Neuronal stem cell (in vitro differentiated cells): ENCODE results near the gene TNIP1.

Source experiments
- DNase-seq: peaks from one replicate; pipeline ENCODE4 v3.0.0-alpha.2; 2013; ENCODE audit warnings: low spot score
- H2AFZ ChIP-seq: one replicate; pipeline ENCODE4 v1.6.1; 2013; ENCODE audit warnings: mild to moderate bottlenecking, low read length, inconsistent platforms
- H2AK5ac ChIP-seq: 2 replicates; pipeline ENCODE4 v1.6.1; 2013; ENCODE audit warnings: low read depth, mild to moderate bottlenecking, inconsistent platforms, low read length, moderate library complexity, mixed read lengths
- H2BK120ac ChIP-seq: 2 replicates; pipeline ENCODE4 v1.6.1; 2013; ENCODE audit warnings: low read depth, mild to moderate bottlenecking, inconsistent platforms, low read length, moderate library complexity, mixed read lengths
- H2BK12ac ChIP-seq: one replicate; pipeline ENCODE4 v1.6.1; 2013; ENCODE audit warnings: low read length, inconsistent platforms
- H2BK15ac ChIP-seq: 2 replicates; pipeline ENCODE4 v1.6.1; 2013; ENCODE audit warnings: mild to moderate bottlenecking, low read length, inconsistent platforms, mixed read lengths
- H2BK5ac ChIP-seq: one replicate; pipeline ENCODE4 v1.6.1; 2013; ENCODE audit warnings: inconsistent platforms, mild to moderate bottlenecking, low read length, moderate library complexity
- H3K14ac ChIP-seq: one replicate; pipeline ENCODE4 v1.6.1; 2013; ENCODE audit warnings: low read length, inconsistent platforms
- H3K18ac ChIP-seq: 2 replicates; pipeline ENCODE4 v1.6.1; 2013; ENCODE audit warnings: low read length, inconsistent platforms
- H3K23ac ChIP-seq: 2 replicates; pipeline ENCODE4 v1.6.1; 2013; ENCODE audit warnings: low read depth, mild to moderate bottlenecking, mixed read lengths, low read length, inconsistent platforms; ENCODE audit not compliant: poor library complexity
- H3K27ac ChIP-seq: replicated peaks from 3 replicates; pipeline ENCODE4 v1.5.1; 2013; ENCODE audit warnings: low read length, inconsistent platforms
- H3K27me3 ChIP-seq, 3 experiments: 2 replicates each; pipeline ENCODE4 v1.6.1; 2013; ENCODE audit warnings: low read length in 3 of 3, mild to moderate bottlenecking in 2 of 3, inconsistent platforms in 1 of 3, low read depth in 1 of 3, mixed read lengths in 1 of 3, moderate library complexity in 1 of 3; ENCODE audit not compliant: control insufficient read depth in 3 of 3, insufficient read depth in 3 of 3
- H3K36me3 ChIP-seq, 2 donors: replicated peaks in 1 of 2; 2 replicates each; pipeline ENCODE4 v1.6.1; 2013; ENCODE audit warnings: low read length in 2 of 2; ENCODE audit not compliant: control insufficient read depth in 2 of 2, insufficient read depth in 2 of 2
- H3K4ac ChIP-seq: 2 replicates; pipeline ENCODE4 v1.6.1; 2013; ENCODE audit warnings: inconsistent platforms, mild to moderate bottlenecking, low read length, moderate library complexity
- H3K4me1 ChIP-seq, 2 donors: 1 replicate in 1 of 2; 2 replicates in 1 of 2; pipeline ENCODE4 v1.6.1; 2013; ENCODE audit warnings: low read length in 2 of 2, low read depth in 1 of 2; ENCODE audit not compliant: control insufficient read depth in 2 of 2, insufficient read depth in 1 of 2
- H3K4me2 ChIP-seq: one replicate; pipeline ENCODE4 v1.6.1; 2013; ENCODE audit warnings: mild to moderate bottlenecking, low read length, inconsistent platforms; ENCODE audit not compliant: insufficient read depth, poor library complexity, severe bottlenecking
- H3K4me3 ChIP-seq, 2 donors: 2 replicates each; pipeline ENCODE4 v1.5.1; 2013; ENCODE audit warnings: low read length in 2 of 2, mild to moderate bottlenecking in 2 of 2, inconsistent platforms in 1 of 2, moderate library complexity in 1 of 2
- H3K79me1 ChIP-seq: one replicate; pipeline ENCODE4 v1.6.1; 2013; ENCODE audit warnings: low read depth, mild to moderate bottlenecking, inconsistent platforms, low read length, moderate library complexity
- H3K9ac ChIP-seq: one replicate; pipeline ENCODE4 v1.6.1; 2013; ENCODE audit warnings: mild to moderate bottlenecking, low read depth, low read length, inconsistent platforms; ENCODE audit not compliant: poor library complexity
- H3K9me3 ChIP-seq, 2 donors: replicated peaks in 1 of 2; 2 replicates each; pipeline versions ENCODE3 to v1.6.1; 2013; ENCODE audit warnings: low read length in 2 of 2, mild to moderate bottlenecking in 2 of 2, inconsistent platforms in 1 of 2, low read depth in 1 of 2, mixed read lengths in 1 of 2, moderate library complexity in 1 of 2; ENCODE audit not compliant: control insufficient read depth in 2 of 2, insufficient read depth in 1 of 2
- H4K8ac ChIP-seq: one replicate; pipeline ENCODE4 v1.6.1; 2013; ENCODE audit warnings: low read depth, mild to moderate bottlenecking, inconsistent platforms, low read length, moderate library complexity
- H4K91ac ChIP-seq: one replicate; pipeline ENCODE4 v1.6.1; 2013; ENCODE audit warnings: low read length, low read depth, mild to moderate bottlenecking, inconsistent platforms; ENCODE audit not compliant: poor library complexity
- WGBS, 2 donors: extraction: QIAGEN DNeasy Blood & Tissue Kit; methylation state at CpG; one replicate each; pipeline ENCODE4 v1.1.7; 2013; ENCODE audit warnings: missing lambda C conversion rate in 2 of 2, mixed read lengths in 1 of 2; ENCODE audit not compliant: insufficient read length in 2 of 2, insufficient replicate concordance in 1 of 2; ENCODE audit errors: extremely low coverage in 2 of 2; 5-methylcytosine and 5-hydroxymethylcytosine counted together

Gene TNIP1

DNA sequence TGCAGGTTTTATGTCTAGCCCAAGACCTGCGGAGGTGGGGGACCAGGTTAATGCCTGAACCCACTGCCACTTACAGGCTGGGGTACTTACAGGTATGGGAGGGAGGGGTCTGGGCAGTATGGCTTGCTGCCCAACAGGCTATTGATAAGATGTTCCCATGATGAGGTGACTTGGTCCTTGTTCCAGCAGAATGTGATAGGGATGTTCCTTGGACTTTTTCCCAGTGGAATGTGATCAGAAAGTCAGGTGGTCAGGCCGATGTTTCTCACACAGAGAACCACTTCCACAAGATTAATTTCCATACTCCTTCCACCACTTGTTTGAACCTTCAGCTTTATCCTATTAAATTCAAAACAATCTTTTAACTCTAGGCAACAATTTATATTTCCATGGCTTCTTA is 87.4 kb downstream of the TNIP1 start:
- H3K4me2 ChIP-seq = no peak overlapping the region
- no peak overlapping the region for H3K27ac ChIP-seq
- H2AFZ ChIP-seq = no peak overlapping the region
- peak overlapping the region; percentile 50 for H3K14ac ChIP-seq
- no peak overlapping the region for H2BK15ac ChIP-seq
- H2BK5ac ChIP-seq = no peak overlapping the region
- H2BK12ac ChIP-seq = no peak overlapping the region
- H3K4ac ChIP-seq = no peak overlapping the region
- H3K27me3 ChIP-seq = no peaks in the 10 kb centered on the region
- H3K79me1 ChIP-seq = no peaks in the 10 kb centered on the region
- no peak overlapping the region for H2BK120ac ChIP-seq
- no peak overlapping the region for H3K4me3 ChIP-seq
- H4K91ac ChIP-seq = no peak overlapping the region
- H3K9me3 ChIP-seq = peaks cover 0 to 3% of the 10 kb centered on the region in 2 donors
- H4K8ac ChIP-seq = no peak overlapping the region
- H3K36me3 ChIP-seq = no peaks in the 10 kb centered on the region
- H3K9ac ChIP-seq = no peak overlapping the region
- H3K18ac ChIP-seq = no peak overlapping the region
- no peak overlapping the region for H2AK5ac ChIP-seq
- no CpG with 5 or more reads among the region's 2 CpGs for WGBS, 2 donors
- no peak for DNase-seq
- H3K23ac ChIP-seq = no peak overlapping the region
- no peaks in the 10 kb centered on the region for H3K4me1 ChIP-seq

DNA sequence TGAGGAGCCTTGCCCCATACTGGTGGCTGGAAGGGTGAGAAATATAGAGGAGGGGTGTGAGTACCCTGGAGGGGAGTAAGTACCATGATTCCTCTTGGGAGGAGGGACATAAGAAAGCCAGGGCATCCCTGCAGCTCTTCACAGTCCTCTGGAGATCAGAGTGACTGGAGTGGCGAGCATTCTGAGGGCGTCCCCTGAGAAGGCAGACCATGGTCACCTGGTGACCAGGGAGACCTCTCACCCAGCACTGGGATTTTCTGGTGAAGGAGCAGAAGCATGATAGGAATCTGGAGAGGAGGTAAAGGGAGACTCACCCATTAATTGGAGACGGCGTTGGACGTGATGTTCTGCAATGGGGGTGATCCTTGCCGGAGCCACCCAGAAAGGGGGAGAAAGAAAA is 88.1 kb downstream of the TNIP1 start:
- Histone ChIP-seq H2BK5ac (no peak overlapping the region), H3K27ac (no peak overlapping the region), H4K91ac (no peak overlapping the region), H3K9ac (no peak overlapping the region), H3K36me3 (no peaks in the 10 kb centered on the region), H3K4ac (no peak overlapping the region), H2BK120ac (no peak overlapping the region), H3K9me3 (peaks cover 0 to 3% of the 10 kb centered on the region in 2 donors), H3K14ac (no peak overlapping the region), H3K18ac (no peak overlapping the region), H2BK15ac (no peak overlapping the region), H2AFZ (no peak overlapping the region), H3K4me1 (no peaks in the 10 kb centered on the region), H3K79me1 (no peaks in the 10 kb centered on the region), H2AK5ac (no peak overlapping the region), H3K23ac (no peak overlapping the region), H3K27me3 (no peaks in the 10 kb centered on the region), H3K4me3 (no peak overlapping the region), H4K8ac (no peak overlapping the region), H3K4me2 (no peak overlapping the region), H2BK12ac (no peak overlapping the region)
- DNase-seq = no peak
- WGBS, 2 donors = no CpG with 5 or more reads among the region's 6 CpGs

DNA sequence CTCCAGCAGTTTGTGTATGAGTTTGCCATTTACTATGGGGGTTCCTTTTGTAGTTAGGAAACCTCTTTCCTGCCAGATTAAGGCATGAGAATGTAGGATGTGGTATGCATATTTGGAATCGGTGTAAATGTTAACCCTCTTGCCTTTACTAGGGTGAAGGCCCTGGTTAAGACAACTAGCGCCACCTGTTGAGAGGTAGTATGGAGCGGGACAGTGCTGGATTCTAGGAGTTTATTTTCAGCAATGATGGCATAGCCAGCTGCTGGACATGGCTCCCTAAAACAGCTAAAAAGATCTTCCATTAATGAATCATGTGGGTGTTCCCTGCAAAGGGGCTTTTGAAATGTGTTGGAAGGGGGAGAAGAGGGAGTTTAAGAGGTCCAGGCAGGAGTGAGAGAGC is 91.1 kb downstream of the TNIP1 start:
- no CpG with 5 or more reads among the region's 3 CpGs for WGBS, 2 donors
- no peak overlapping the region for H3K23ac ChIP-seq
- no peak overlapping the region for H3K4ac ChIP-seq

DNA sequence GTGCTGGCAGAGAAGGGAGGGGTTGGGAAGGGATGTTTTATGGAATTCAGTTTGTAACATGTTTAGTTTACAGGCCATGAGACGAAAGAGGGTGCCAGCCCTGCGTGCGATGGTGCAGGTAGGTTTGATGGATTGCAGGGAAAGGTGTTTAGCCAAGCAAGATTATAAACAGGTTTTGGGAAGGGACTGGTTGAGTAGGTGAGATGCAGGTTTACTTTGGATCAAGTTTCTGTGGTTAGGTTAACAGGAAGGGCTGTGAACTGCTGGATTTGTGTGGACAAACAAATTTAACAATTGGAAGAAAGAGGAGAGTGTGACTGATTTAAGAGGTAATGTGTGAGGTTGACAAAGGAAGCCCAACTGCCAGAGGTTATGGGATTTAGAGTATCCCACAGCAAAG is 93.1 kb downstream of the TNIP1 start:
- Histone ChIP-seq H3K79me1 (no peaks in the 10 kb centered on the region), H3K14ac (no peak overlapping the region), H3K36me3 (no peaks in the 10 kb centered on the region), H2AK5ac (no peak overlapping the region), H3K4ac (no peak overlapping the region), H2BK15ac (no peak overlapping the region), H3K4me1 (no peaks in the 10 kb centered on the region), H2BK120ac (no peak overlapping the region), H3K9me3 (peaks cover 0 to 2% of the 10 kb centered on the region in 2 donors), H3K4me2 (no peak overlapping the region), H4K8ac (no peak overlapping the region), H3K4me3 (no peak overlapping the region), H3K27ac (no peak overlapping the region), H2AFZ (no peak overlapping the region), H3K9ac (no peak overlapping the region), H2BK5ac (no peak overlapping the region), H3K23ac (no peak overlapping the region), H4K91ac (no peak overlapping the region), H3K18ac (no peak overlapping the region), H2BK12ac (no peak overlapping the region), H3K27me3 (peaks cover 0 to 5% (median 0%) of the 10 kb centered on the region in 3 experiments)
- WGBS, 2 donors = no CpG with 5 or more reads among the region's 3 CpGs
- DNase-seq = no peak

More for the DNA sequence above, 91.1 kb downstream of the TNIP1 start:
- Histone ChIP-seq H3K4me2 (no peak overlapping the region), H3K14ac (no peak overlapping the region), H2BK120ac (no peak overlapping the region), H4K8ac (no peak overlapping the region), H2BK12ac (no peak overlapping the region), H3K27me3 (peaks cover 0 to 5% (median 0%) of the 10 kb centered on the region in 3 experiments), H3K4me1 (no peaks in the 10 kb centered on the region), H2AK5ac (no peak overlapping the region), H3K18ac (no peak overlapping the region), H2AFZ (no peak overlapping the region), H3K9ac (no peak overlapping the region), H3K79me1 (no peaks in the 10 kb centered on the region), H3K36me3 (no peaks in the 10 kb centered on the region), H3K27ac (no peak overlapping the region), H4K91ac (no peak overlapping the region), H2BK15ac (no peak overlapping the region), H2BK5ac (no peak overlapping the region), H3K9me3 (peaks cover 0 to 5% of the 10 kb centered on the region in 2 donors), H3K4me3 (no peak overlapping the region)
- no peak for DNase-seq
